Stimulated activated CD8-positive, alpha-beta memory T cell treated with anti-CD3 and anti-CD28 coated beads, Interleukin-12 subunit alpha, Interleukin-12 subunit beta, amount 100 ng/mL, for 1 hour (primary cell): ENCODE results near the gene ETV2.
"Not testable (repeated sequence)": the region's sequence is repeated elsewhere in the genome, so short reads cannot be mapped to it uniquely, and the experiment has no call there.

ENCODE experiments used
- DNase-seq: peaks from one replicate; pipeline ENCODE4 v3.0.0-alpha.2; 2020; ENCODE audit warnings: low read depth

Gene ETV2

DNA sequence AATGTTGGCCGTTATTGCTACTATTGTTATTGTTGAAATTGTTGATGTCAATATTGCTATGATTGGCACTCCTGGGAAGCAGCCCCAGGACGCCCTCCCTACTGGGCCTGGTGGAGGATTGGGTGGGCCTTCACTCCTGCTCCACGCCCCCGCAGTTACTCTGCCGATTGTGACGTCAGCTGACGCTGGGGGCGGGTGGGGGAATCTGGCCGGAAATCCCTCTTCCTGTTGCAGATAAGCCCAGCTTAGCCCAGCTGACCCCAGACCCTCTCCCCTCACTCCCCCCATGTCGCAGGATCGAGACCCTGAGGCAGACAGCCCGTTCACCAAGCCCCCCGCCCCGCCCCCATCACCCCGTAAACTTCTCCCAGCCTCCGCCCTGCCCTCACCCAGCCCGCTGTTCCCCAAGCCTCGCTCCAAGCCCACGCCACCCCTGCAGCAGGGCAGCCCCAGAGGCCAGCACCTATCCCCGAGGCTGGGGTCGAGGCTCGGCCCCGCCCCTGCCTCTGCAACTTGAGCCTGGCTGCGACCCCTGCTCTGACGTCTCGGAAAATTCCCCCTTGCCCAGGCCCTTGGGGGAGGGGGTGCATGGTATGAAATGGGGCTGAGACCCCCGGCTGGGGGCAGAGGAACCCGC lies at the start of gene ETV2:
TSS of gene ETV2 (plus strand) at position 231 of the 637 bp plus-strand sequence. CDS start 716 bp downstream, outside the sequence.
- DNase-seq: peak; percentile 25

DNA sequence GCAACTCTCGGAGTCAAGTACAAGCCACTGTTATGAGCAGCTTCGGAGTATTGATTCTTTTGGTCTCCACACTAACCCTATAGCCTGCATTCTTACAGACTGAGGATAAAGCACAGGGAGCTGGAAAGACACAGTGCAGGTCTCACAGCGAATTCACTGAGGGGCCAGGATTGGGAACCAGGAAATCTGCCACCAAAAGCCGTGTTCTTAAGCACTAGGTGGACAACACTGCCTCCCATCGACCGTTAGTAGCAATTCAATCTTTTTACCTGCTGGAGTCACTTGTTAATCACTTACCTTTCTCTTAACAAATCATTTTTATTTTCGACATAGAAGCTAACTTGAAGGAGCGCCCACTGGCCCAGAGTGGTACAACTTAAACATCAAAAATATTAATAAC lies 49.3 kb upstream of the ETV2 start:
- DNase-seq: no peak

DNA sequence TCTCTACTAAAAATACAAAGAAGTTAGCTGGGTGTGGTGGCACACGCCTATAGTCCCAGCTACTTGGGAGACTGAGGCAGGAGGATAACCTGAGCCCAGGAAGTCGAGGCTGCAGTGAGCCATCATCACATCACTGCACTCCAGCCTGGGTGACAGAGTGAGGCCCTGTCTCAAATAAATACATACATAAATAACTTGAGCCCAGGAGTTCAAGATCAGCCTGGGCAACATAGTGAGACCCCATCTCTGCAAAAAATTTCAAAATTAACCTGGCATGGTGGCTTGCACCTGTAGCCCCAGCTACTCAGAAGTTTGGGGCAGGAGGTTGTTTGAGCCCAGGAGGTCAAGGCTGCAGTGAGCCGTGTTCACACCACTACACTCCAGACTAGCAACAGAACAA lies 46.5 kb upstream of the ETV2 start:
- DNase-seq: not testable (repeated sequence)

DNA sequence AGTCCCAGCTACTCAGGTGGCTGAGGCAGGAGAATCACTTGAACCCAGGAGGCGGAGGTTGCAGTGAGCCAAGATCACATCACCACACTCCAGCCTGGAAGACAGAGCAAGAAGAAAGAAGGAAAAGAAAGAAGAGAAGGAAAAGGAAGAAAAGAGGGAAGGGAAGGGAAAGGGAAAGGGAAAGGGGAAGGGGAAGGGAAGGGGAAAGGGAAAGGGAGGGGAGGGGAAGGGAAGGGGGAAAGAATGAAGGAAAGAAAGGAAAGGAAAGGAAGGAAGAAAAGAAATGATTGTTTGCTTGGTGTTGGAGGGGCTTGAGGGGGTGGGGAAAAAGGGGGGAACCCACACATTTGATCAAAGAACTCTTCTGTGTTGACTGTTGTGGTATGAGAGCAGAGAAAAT lies 45.6 kb upstream of the ETV2 start:
- no peak for DNase-seq

DNA sequence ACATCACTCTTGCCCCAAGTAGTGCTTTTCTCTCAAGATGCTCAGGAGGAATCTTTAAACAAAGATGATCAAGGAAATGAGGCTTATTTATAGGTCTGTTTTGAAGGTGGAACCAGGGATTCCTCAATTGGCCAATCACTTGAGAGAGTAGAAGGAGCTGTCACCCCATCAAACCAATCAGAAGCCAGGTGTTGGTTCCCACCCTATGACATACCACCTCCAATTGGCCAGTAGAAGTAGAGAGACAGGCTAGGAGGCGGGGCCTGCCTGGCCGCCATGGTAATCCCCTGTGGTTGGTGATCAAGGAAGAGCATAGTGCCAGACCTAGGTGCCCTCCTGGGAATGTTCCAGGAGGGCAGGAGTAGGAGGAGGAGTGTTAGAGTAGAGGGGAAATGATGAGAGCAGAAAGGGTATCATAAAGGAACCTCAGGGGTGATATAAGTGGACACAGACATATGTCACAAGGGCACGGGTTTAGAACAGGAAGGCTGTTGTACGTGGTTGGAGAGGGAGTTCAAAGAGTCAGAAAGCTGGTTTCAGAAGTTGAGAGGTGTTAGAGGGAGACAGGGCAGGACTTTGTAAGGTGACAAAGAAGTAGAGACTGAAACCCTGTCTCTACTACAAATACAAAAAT lies 45.1 kb upstream of the ETV2 start:
- DNase-seq: no peak

GRCh38 chr19:35601971-35602370 lies 39.6 kb upstream of the ETV2 start:
- no peak for DNase-seq

DNA sequence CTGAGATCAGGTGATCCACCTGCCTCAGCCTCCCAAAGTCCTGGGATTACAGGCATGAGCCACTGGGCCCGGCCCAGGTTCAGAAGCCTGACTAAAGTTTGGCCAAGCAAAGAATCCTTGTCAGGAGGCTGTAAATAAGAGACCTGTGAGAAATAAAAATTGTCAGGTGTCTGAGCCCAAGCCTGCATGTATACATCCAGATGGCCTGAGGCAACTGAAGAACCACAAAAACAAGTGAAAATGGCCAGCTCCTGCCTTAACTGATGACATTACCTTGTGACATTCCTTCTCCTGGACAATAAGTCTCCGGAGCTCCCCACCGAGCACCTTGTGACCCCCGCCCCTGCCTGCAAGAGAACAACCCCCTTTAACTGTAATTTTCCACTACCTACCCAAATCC lies 37.1 kb upstream of the ETV2 start:
- DNase-seq: not testable (repeated sequence)

GRCh38 chr19:35607170-35607569 lies 34.4 kb upstream of the ETV2 start:
- DNase-seq: not testable (repeated sequence)

DNA sequence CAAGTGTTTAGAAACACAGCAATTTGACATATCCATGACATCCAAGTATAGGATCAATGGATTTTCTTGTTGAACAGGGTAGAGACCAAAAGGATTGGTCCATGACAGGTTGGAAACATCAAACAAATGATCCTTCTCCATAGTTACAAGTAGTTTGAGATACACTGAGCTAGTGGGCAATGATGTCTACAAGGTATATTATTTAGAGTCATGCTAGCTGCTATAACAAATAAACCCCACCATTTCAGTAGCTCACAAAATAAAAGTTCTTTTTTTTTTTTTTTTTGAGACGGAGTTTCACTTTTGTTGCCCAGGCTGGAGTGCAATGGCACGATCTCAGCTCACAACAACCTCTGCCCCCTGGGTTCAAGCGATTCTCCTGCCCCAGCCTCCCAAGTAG lies 33.9 kb upstream of the ETV2 start:
- no peak for DNase-seq

DNA sequence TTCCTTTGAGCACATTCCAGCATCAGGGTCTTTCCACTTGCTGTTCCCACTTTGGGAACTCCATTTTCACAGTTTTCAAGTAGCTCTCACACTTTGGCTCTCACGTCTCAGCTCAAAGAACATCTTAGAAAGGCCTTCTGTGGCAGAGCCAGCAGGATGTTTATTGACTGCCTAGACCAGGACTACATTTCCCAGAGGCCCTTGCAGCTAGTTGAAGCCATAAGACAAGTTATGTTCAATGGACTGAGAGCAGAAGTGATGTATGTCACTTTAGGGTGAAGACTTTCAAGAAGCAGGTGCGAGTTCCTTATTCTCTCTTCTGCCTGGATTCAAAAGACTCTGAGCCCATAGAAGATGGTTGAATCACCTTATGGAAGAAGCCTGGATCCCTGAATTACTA lies 33.3 kb upstream of the ETV2 start:
- no peak for DNase-seq

DNA sequence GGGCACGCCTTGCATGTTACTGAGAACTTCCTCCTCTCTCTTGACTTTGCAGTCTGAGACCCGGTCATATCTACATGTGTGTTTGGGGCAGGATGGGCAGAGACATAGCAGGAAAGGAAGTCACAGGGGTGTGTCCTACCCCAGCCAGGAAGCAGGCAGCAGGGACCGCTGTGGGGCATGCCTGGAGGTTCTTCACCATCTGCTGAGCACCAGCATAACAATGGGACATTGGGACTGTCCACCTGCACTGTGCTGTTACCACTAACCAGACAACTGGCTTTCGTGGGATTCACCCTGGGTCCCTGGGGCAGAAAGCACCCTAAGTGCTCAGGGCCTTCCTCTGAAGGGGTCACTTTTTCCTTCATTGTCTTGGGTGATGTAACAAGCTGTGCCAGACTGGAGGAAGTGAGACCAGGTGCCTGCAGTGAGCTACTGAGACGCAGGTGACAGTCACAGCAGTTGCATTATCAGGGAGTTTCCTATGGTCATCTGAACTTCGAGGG lies 31.6 kb upstream of the ETV2 start:
- DNase-seq: no peak

DNA sequence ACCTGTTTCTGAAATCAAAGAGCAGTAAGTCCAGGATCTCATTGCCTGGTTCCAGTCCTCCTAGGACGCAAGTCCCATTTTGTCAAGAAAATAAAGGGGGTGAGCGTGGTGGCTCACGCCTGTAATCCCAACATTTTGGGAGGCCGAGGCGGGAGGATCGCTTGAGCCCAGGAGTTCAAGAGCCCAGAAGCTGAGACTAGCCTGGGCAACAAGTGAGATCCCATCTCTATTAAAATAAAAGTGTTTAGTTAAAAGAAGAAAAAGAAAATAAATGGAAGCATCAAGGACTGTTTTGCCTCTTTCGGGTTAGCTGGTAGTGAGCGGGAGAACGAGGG lies 29.4 kb upstream of the ETV2 start:
- no peak for DNase-seq

DNA sequence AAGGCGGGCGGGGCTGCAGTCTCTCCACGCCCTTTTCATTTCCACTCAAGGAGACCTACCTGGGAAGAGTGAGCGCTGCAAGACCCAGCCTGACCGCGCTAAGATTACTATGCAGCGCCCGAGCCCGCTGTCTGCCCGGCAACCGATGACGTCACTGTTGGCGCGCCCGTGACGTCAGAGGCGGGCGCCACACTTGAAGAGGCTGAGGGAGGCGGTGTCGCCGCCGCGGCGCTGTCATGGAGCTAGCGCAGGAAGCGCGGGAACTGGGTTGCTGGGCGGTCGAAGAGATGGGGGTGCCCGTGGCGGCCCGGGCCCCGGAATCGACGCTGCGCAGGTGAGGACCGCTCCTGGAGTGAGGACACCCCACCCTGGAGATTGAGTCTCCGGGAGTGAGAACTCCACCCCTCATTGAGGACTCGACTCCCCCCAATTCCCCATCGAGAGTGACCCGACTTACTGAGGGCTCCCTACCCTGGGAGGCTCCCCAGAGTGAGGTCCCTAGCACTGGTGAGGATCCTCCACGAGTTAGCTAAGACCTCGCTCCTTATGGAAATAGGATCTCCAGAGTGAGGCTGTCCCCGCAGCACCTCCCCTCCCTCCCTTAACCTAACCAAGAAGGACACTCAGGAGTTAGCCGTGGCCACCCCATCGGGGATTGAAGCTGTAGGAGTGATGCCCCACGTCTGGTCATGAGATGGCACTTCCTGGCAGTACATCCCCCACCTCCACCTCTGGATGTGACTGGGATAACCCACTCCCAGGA lies 28.8 kb upstream of the ETV2 start, which contains the start of gene HAUS5:
TSS of gene HAUS5 (plus strand) at position 177 of the 763 bp plus-strand sequence. CDS start at position 237, 60 bp downstream.
- DNase-seq: peak; percentile 93

GRCh38 chr19:35613574-35613973 lies 28.0 kb upstream of the ETV2 start:
- no peak for DNase-seq

GRCh38 chr19:35615036-35615435 lies 26.5 kb upstream of the ETV2 start:
- DNase-seq: no peak

DNA sequence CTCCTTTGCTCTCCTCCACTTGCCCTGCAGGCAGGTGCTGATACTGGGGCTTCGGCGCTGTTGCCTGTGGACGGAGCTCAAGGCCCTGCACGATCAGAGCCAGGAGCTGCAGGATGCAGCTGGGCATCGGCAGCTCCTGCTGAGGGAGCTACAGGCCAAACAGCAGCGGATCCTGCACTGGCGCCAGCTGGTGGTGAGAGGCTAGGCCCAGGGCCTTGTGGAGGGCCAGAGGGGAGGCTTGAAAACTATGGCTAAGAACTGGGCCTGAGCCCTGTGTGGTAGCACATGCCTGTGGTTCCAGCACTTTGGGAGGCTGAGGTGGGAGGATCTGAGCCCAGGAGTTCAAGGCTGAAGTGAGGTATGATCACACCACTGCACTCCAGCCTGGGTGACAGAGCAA lies 22.7 kb upstream of the ETV2 start:
- DNase-seq: no peak

GRCh38 chr19:35619290-35619923 lies 22.1 kb upstream of the ETV2 start:
- no peak for DNase-seq

GRCh38 chr19:35620001-35620400 lies 21.5 kb upstream of the ETV2 start:
- no peak for DNase-seq

GRCh38 chr19:35621708-35622107 lies 19.8 kb upstream of the ETV2 start:
- no peak for DNase-seq

DNA sequence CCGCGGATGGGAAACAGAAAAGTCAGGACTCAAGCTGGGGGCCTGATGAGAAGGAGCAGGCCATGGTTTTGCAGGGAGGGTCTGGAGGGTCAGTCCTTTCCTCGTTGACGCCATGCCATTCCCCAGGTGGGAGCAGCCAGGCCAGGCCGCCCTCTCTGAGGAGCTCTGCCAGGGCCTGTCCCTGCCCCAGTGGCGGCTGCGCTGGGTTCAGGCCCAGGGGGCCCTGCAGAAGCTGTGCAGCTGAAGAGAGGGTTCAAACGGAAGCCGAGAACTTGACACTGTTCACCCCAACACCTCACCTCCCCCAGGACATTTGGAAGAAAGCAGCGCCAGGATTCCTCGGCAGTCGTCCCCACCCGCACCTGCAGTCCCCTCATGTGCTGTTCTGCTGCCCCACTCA lies 18.8 kb upstream of the ETV2 start:
- no peak for DNase-seq

- DNase-seq: no peak
Observed at GRCh38 chr19:35623327-35624010, 18.1 kb upstream of the ETV2 start.

- no peak for DNase-seq
Observed at GRCh38 chr19:35628264-35628564, 13.3 kb upstream of the ETV2 start.
